ENCODE measurements around the gene PCNP.
A peak's percentile ranks its signal among the peaks of the same experiment; 100 is the strongest.
"Not testable (repeated sequence)": the region's sequence is repeated elsewhere in the genome, so short reads cannot be mapped to it uniquely, and the experiment has no call there.

The PCNP gene

GRCh38 chr3:101635954-101636798 lies 62.2 kb downstream of the PCNP start:
- no peak overlapping the region for H3K4me3 ChIP-seq
- peaks cover 0 to 6% (median 0%) of the 10 kb centered on the region in 4 donors for H3K4me1 ChIP-seq
- H3K36me3 ChIP-seq, result no peaks in the 10 kb centered on the region
- H3K9me3 ChIP-seq, result no peaks in the 10 kb centered on the region
- no peak overlapping the region for H3K27ac ChIP-seq
- no peaks in the 10 kb centered on the region for H3K27me3 ChIP-seq
- peak; percentile 21 to 40 for TF ChIP-seq CTCF (IDR thresholded peaks at IDR 0.05)
- peak in 1 of 2 donors; percentile 69 for DNase-seq
- intact Hi-C loops (cut with DNase I; ENCODE audit: low total_unique reads), result no loop called here

GRCh38 chr3:101637451-101637850 lies 63.5 kb downstream of the PCNP start:
- Histone ChIP-seq H3K9me3 (no peaks in the 10 kb centered on the region), H3K4me1 (peaks cover 0 to 6% (median 0%) of the 10 kb centered on the region in 4 donors), H3K27ac (no peak overlapping the region), H3K27me3 (no peaks in the 10 kb centered on the region), H3K4me3 (no peak overlapping the region), H3K36me3 (no peaks in the 10 kb centered on the region)
- TF ChIP-seq CTCF (IDR thresholded peaks at IDR 0.05), result no peak
- no peak for DNase-seq
- intact Hi-C loops (cut with DNase I; ENCODE audit: low total_unique reads), result no loop called here

GRCh38 chr3:101638261-101638745 lies 64.3 kb downstream of the PCNP start:
- TF ChIP-seq CTCF (IDR thresholded peaks at IDR 0.05), result no peak
- H3K27me3 ChIP-seq, result no peaks in the 10 kb centered on the region
- no peaks in the 10 kb centered on the region for H3K36me3 ChIP-seq
- no peak overlapping the region for H3K4me3 ChIP-seq
- DNase-seq, result no peak
- peaks cover 0 to 6% (median 0%) of the 10 kb centered on the region in 4 donors for H3K4me1 ChIP-seq
- no peaks in the 10 kb centered on the region for H3K9me3 ChIP-seq
- intact Hi-C loops (cut with DNase I; ENCODE audit: low total_unique reads), result no loop called here
- H3K27ac ChIP-seq, result no peak overlapping the region

- Histone ChIP-seq H3K36me3 (no peaks in the 10 kb centered on the region), H3K4me1 (peaks cover 0 to 12% (median 0%) of the 10 kb centered on the region in 4 donors), H3K27me3 (no peaks in the 10 kb centered on the region), H3K9me3 (no peaks in the 10 kb centered on the region), H3K27ac (no peak overlapping the region), H3K4me3 (no peak overlapping the region)
- TF ChIP-seq CTCF (IDR thresholded peaks at IDR 0.05), result no peak
- no peak for DNase-seq
- intact Hi-C loops (cut with DNase I; ENCODE audit: low total_unique reads), result no loop called here
These were observed 65.4 kb downstream of the PCNP start for GRCh38 chr3:101639280-101639963.

- Histone ChIP-seq H3K27me3 (no peaks in the 10 kb centered on the region), H3K4me3 (no peak overlapping the region), H3K36me3 (no peaks in the 10 kb centered on the region), H3K27ac (no peak overlapping the region), H3K4me1 (peaks cover 0 to 12% (median 0%) of the 10 kb centered on the region in 4 donors), H3K9me3 (no peaks in the 10 kb centered on the region)
- no peak for TF ChIP-seq CTCF (IDR thresholded peaks at IDR 0.05)
- intact Hi-C loops (cut with DNase I; ENCODE audit: low total_unique reads), result no loop called here
- no peak for DNase-seq
These were observed 66.3 kb downstream of the PCNP start for GRCh38 chr3:101640256-101640655.

GRCh38 chr3:101641397-101642115 lies 67.6 kb downstream of the PCNP start:
- intact Hi-C loops (cut with DNase I; ENCODE audit: low total_unique reads); DNase-seq; H3K27me3 ChIP-seq: not testable (repeated sequence)

More at GRCh38 chr3:101641397-101642115, 67.6 kb downstream of the PCNP start:
- H3K4me1 ChIP-seq, H3K27ac ChIP-seq, H3K36me3 ChIP-seq, H3K9me3 ChIP-seq, H3K4me3 ChIP-seq: not testable (repeated sequence)
